HepG2 (cell line): ENCODE data around the gene VPS50.

Source experiments
- CTCF ChIP-seq: sonication (generic); formaldehyde crosslinking; IDR thresholded peaks from 2 replicates; pipeline ENCODE4 v1.5.0; 2020; ENCODE audit warnings: mild to moderate bottlenecking, missing genetic modification reagents, moderate library complexity
- FOXC1 ChIP-seq: sonication (generic); formaldehyde crosslinking; IDR thresholded peaks from 2 replicates; pipeline ENCODE4 v1.8.0; 2022; ENCODE audit warnings: mild to moderate bottlenecking, missing genetic modification reagents, borderline replicate concordance
- SALL1 ChIP-seq: sonication (generic); formaldehyde crosslinking; IDR thresholded peaks from 2 replicates; pipeline ENCODE4 v1.8.0; 2022; ENCODE audit warnings: mild to moderate bottlenecking, missing genetic modification reagents
- TFE3 ChIP-seq: IDR thresholded peaks from 2 replicates; pipeline ENCODE4 v1.6.1; 2016
- ZNF33B ChIP-seq: sonication (generic); formaldehyde crosslinking; IDR thresholded peaks from 2 replicates; pipeline ENCODE4 v1.5.1; 2020; ENCODE audit warnings: mild to moderate bottlenecking, missing genetic modification reagents

GRCh38 chr7:93373537-93373936 is 141.4 kb downstream of the VPS50 start:
- no peak for TF ChIP-seq TFE3 (CRISPR knock-in tag)
- TF ChIP-seq SALL1 (CRISPR knock-in tag), result no peak
- no peak for TF ChIP-seq CTCF (CRISPR knock-in tag)
- TF ChIP-seq ZNF33B (CRISPR knock-in tag), result no peak
- no peak for TF ChIP-seq FOXC1
